Muscle of arm (tissue), 12 donors: Measurements from ENCODE around the gene TMEM219. TPM values are rescaled to one million over a fixed set of nuclear protein-coding genes. Genes with fewer than 3 reads are reported as not detected.
"Not testable (repeated sequence)": the region's sequence is repeated elsewhere in the genome, so short reads cannot be mapped to it uniquely, and the experiment has no call there.

Experiments
- DNase-seq: peaks from one replicate; pipeline ENCODE4 v3.0.0-alpha.2; 2013
- polyA plus RNA-seq, 12 donors: library from polyadenylated mRNA; unstranded; fragments of 120-200 nt; gene quantifications; one replicate each; pipeline ENCODE4 v1.2.1, GENCODE V29; 2013; ENCODE audit not compliant: insufficient read length in 12 of 12

TMEM219 gene
- polyA plus RNA-seq, 12 donors, result 54.9 to 69.3 (median 60.5) TPM; not detected in 1

GRCh38 chr16:30009085-30009862, 47.4 kb downstream of the TMEM219 start:
- no peak for DNase-seq

GRCh38 chr16:30009990-30010843, 48.3 kb downstream of the TMEM219 start:
- DNase-seq, result no peak

- DNase-seq, result no peak
Observed at GRCh38 chr16:30010844-30011713, 49.2 kb downstream of the TMEM219 start, which contains the start of gene DOC2A. TSS of gene DOC2A (minus strand) at chr16:30011027. CDS start at chr16:30010222, 805 bp downstream.

- DNase-seq, result no peak
Observed at GRCh38 chr16:30011714-30012504, 50.0 kb downstream of the TMEM219 start.

GRCh38 chr16:30012598-30012997, 50.7 kb downstream of the TMEM219 start:
- DNase-seq, result not testable (repeated sequence)

- DNase-seq, result not testable (repeated sequence)
Observed at GRCh38 chr16:30015450-30015849, 53.6 kb downstream of the TMEM219 start.

GRCh38 chr16:30016555-30017276, 54.8 kb downstream of the TMEM219 start:
- DNase-seq, result no peak

- no peak for DNase-seq
Observed at GRCh38 chr16:30017277-30017656, 55.4 kb downstream of the TMEM219 start.

- not testable (repeated sequence) for DNase-seq
Observed at GRCh38 chr16:30017937-30018336, 56.1 kb downstream of the TMEM219 start.

- DNase-seq, result no peak
Observed at GRCh38 chr16:30018731-30019158, 56.9 kb downstream of the TMEM219 start.

Other genes starting within 250 kb of the TMEM219 start
- 1 to 10 TPM in 1 of 12 donors, under 1 TPM in 9, not detected in 2; 0.10 to 1.4 (median 0.25) TPM for gene C16orf54, start 216.1 kb upstream of the TMEM219 start, polyA plus RNA-seq
- 1 to 10 TPM in 1 of 12 donors, under 1 TPM in 1, not detected in 10; 0.05 to 4.4 TPM for gene ZG16, start 183.8 kb upstream of the TMEM219 start, polyA plus RNA-seq
- 10 to 100 TPM in 11 of 12 donors, not detected in 1; 23.1 to 55.3 (median 33.6) TPM for gene KIF22, start 171.3 kb upstream of the TMEM219 start, polyA plus RNA-seq
- gene MAZ, start 155.6 kb upstream of the TMEM219 start, polyA plus RNA-seq, result 100 to 1,000 TPM in 11 of 12 donors, not detected in 1; 185 to 364 (median 230) TPM
- gene PRRT2, start 149.9 kb upstream of the TMEM219 start, polyA plus RNA-seq, result 10 to 100 TPM in 10 of 12 donors, 1 to 10 TPM in 1, not detected in 1; 9.3 to 42.8 (median 13.9) TPM
- 10 to 100 TPM in 11 of 12 donors, not detected in 1; 22.9 to 47.7 (median 28.2) TPM for gene PAGR1, start 145.9 kb upstream of the TMEM219 start, polyA plus RNA-seq
- 100 to 1,000 TPM in 1 of 12 donors, 10 to 100 TPM in 10, not detected in 1; 11.5 to 112 (median 18.7) TPM for gene MVP, start 141.6 kb upstream of the TMEM219 start, polyA plus RNA-seq
- 10 to 100 TPM in 11 of 12 donors, not detected in 1; 32.1 to 48.9 (median 40.2) TPM for gene CDIPT, start 98.9 kb upstream of the TMEM219 start, polyA plus RNA-seq
- 1 to 10 TPM in 10 of 12 donors, under 1 TPM in 1, not detected in 1; 0.99 to 9.6 (median 1.5) TPM for gene SEZ6L2, start 62.5 kb upstream of the TMEM219 start, polyA plus RNA-seq
- gene ASPHD1, start 61.6 kb upstream of the TMEM219 start, polyA plus RNA-seq, result 10 to 100 TPM in 1 of 12 donors, under 1 TPM in 9, not detected in 2; 0.27 to 10.5 (median 0.32) TPM
- 10 to 100 TPM in 6 of 12 donors, 1 to 10 TPM in 5, not detected in 1; 7.6 to 21.0 (median 10.7) TPM for gene KCTD13, start 35.9 kb upstream of the TMEM219 start, polyA plus RNA-seq
- gene TAOK2, start 11.8 kb downstream of the TMEM219 start, polyA plus RNA-seq, result 10 to 100 TPM in 11 of 12 donors, not detected in 1; 24.9 to 47.2 (median 31.2) TPM
- gene HIRIP3, start 33.5 kb downstream of the TMEM219 start, polyA plus RNA-seq, result 10 to 100 TPM in 11 of 12 donors, not detected in 1; 10.2 to 15.6 (median 12.0) TPM
- gene INO80E, start 34.2 kb downstream of the TMEM219 start, polyA plus RNA-seq, result 10 to 100 TPM in 11 of 12 donors, not detected in 1; 24.0 to 62.2 (median 32.7) TPM
- gene DOC2A, start 48.9 kb downstream of the TMEM219 start, polyA plus RNA-seq, result 1 to 10 TPM in 4 of 12 donors, under 1 TPM in 6, not detected in 2; 0.30 to 1.4 (median 0.94) TPM
- gene C16orf92, start 61.1 kb downstream of the TMEM219 start, polyA plus RNA-seq, result not detected
- 1 to 10 TPM in 5 of 12 donors, under 1 TPM in 6, not detected in 1; 0.42 to 7.5 (median 0.80) TPM for gene TLCD3B, start 69.2 kb downstream of the TMEM219 start, polyA plus RNA-seq
- 1,000 to 10,000 TPM in 10 of 12 donors, 100 to 1,000 TPM in 2; 871 to 3,402 (median 1,561) TPM for gene ALDOA, start 103.7 kb downstream of the TMEM219 start, polyA plus RNA-seq
- gene PPP4C, start 113.9 kb downstream of the TMEM219 start, polyA plus RNA-seq, result 10 to 100 TPM in 11 of 12 donors, not detected in 1; 43.0 to 95.7 (median 53.3) TPM
- gene TBX6, start 129.8 kb downstream of the TMEM219 start, polyA plus RNA-seq, result 1 to 10 TPM in 1 of 12 donors, under 1 TPM in 9, not detected in 2; 0.38 to 3.4 (median 0.52) TPM
- 10 to 100 TPM in 11 of 12 donors, not detected in 1; 21.9 to 98.3 (median 27.6) TPM for gene YPEL3, start 134.1 kb downstream of the TMEM219 start, polyA plus RNA-seq
- gene GDPD3, start 151.5 kb downstream of the TMEM219 start, polyA plus RNA-seq, result 10 to 100 TPM in 1 of 12 donors, 1 to 10 TPM in 10, not detected in 1; 4.1 to 10.7 (median 5.5) TPM
- gene MAPK3, start 161.1 kb downstream of the TMEM219 start, polyA plus RNA-seq, result 100 to 1,000 TPM in 1 of 12 donors, 10 to 100 TPM in 10, not detected in 1; 36.6 to 102 (median 44.4) TPM
- gene CORO1A, start 221.5 kb downstream of the TMEM219 start, polyA plus RNA-seq, result 10 to 100 TPM in 8 of 12 donors, 1 to 10 TPM in 3, not detected in 1; 6.0 to 41.9 (median 11.0) TPM
- 10 to 100 TPM in 10 of 12 donors, not detected in 2; 13.0 to 35.0 (median 17.4) TPM for gene BOLA2B, start 231.6 kb downstream of the TMEM219 start, polyA plus RNA-seq
- gene SLX1A, start 231.8 kb downstream of the TMEM219 start, polyA plus RNA-seq, result 10 to 100 TPM in 9 of 12 donors, 1 to 10 TPM in 2, not detected in 1; 6.8 to 21.8 (median 13.7) TPM
- gene SULT1A3, start 237.2 kb downstream of the TMEM219 start, polyA plus RNA-seq, result 1 to 10 TPM in 10 of 12 donors, not detected in 2; 1.7 to 5.9 (median 3.7) TPM